GM08714 (cell line): ENCODE results near the gene HDAC9.

Experiments used
- H3K4me3 ChIP-seq: fragments of 200-500 bp; sonication (Bioruptor generic); 2 replicates; pipeline ENCODE4 v1.5.1; 2014; ENCODE audit warnings: mild to moderate bottlenecking, low read length, inconsistent platforms
- ZNF274 ChIP-seq: IDR thresholded peaks from 2 replicates; pipeline ENCODE4 v1.6.1; 2012; ENCODE audit warnings: mild to moderate bottlenecking, low read depth, low read length

Gene HDAC9

GRCh38 chr7:18780266-18780665 is 284.7 kb downstream of the HDAC9 start:
- no peak overlapping the region for H3K4me3 ChIP-seq
- no peak for TF ChIP-seq ZNF274

DNA sequence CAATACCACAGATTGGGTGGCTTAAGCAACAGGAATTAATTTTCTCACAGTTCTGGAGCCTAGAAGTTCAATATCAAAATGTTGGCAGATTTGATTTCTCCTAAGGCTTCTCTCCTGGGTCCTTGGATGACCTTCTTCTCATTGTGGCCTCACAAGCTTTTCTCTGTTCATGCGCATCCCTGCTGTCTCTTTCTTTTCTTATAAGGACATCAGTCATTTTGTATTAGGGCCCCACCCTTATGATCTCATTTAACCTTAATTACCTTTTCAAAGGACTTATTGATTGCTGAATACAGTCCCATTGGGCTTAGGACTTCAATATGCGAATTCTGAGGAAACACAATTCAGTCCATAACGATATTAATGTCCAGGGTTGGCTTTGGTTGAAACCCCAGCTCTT is 285.4 kb downstream of the HDAC9 start:
- no peak overlapping the region for H3K4me3 ChIP-seq
- TF ChIP-seq ZNF274, result no peak

DNA sequence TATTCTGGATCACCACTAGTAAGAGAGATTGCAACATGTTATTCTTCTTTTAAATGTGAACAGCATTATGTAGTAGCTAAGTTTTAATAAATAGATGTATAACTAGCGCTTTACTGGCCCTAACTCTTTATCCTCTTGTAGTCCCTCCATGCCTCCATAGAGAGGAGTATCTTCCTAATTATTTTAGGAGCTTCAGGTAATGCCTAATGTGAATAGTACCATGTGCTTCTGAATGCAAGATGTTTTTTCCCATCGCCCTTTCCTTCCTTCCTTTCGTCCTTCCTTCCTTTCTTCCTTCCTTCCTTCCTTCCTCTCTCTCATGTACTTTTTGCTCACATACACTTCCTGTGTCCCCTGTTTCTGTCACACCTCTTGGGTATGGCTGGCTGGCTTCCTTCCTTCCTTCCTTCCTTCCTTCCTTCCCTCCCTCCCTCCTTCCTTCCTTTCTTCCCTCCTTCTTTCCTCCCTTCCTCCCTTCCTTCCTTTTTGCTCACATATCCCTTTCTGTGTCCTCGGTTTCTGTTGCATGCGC is 290.7 kb downstream of the HDAC9 start:
- TF ChIP-seq ZNF274, result no peak
- H3K4me3 ChIP-seq, result no peak overlapping the region

GRCh38 chr7:18786796-18787195 is 291.2 kb downstream of the HDAC9 start:
- no peak overlapping the region for H3K4me3 ChIP-seq
- no peak for TF ChIP-seq ZNF274

GRCh38 chr7:18788026-18788425 is 292.5 kb downstream of the HDAC9 start:
- H3K4me3 ChIP-seq, result no peak overlapping the region
- TF ChIP-seq ZNF274, result no peak

DNA sequence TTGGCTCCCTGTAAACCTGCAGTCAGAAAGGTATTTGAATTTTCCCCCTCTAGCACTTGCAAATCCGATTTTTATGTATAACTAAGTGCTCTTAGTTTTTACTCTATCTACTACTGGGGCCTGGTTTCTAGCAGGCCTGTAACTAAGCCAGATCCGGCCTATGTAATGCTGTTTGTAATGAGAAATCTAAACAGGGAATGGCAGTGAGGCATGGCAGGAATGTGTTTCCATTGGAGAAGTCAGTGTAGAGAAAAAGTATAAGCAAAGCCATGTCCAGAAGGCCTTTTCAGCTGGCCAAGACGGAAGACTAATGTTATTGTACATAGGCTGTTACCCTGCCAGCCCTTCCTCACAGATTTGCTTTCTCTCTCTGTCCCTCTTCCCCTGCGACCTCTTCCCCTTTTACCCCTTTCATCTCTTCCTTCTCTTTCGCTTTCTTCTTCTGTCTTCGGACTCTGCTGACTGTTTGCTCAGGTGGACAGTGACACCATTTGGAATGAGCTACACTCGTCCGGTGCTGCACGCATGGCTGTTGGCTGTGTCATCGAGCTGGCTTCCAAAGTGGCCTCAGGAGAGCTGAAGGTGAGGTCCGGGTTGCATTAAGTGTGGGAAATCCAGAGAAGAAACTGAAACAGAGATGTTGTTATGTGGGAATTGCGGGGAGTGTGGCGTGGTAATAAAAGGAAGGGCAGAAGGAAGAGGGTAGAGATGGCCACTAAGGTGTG is 297.5 kb downstream of the HDAC9 start:
- no peak overlapping the region for H3K4me3 ChIP-seq
- no peak for TF ChIP-seq ZNF274

DNA sequence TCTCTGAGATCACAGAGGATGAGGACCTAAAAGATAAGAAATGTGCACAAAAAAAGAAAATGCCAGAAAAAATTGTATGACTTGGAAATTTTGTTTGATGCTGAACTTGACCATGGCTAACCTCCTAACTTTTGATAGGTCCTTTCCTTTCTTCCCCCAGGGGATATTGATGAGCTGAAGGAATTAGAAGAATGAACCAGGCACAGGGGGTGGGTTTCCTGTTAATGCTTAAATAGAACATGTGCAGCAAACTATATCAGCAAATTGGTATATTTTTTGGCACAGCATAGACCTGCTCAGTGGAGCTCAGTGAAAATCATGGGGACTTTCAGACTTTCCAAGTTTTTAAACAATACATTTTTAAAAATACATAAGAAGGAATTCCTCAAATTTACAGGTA is 300.7 kb downstream of the HDAC9 start:
- TF ChIP-seq ZNF274, result no peak
- no peak overlapping the region for H3K4me3 ChIP-seq

GRCh38 chr7:18798088-18798906 is 302.7 kb downstream of the HDAC9 start:
- no peak for TF ChIP-seq ZNF274
- no peak overlapping the region for H3K4me3 ChIP-seq

DNA sequence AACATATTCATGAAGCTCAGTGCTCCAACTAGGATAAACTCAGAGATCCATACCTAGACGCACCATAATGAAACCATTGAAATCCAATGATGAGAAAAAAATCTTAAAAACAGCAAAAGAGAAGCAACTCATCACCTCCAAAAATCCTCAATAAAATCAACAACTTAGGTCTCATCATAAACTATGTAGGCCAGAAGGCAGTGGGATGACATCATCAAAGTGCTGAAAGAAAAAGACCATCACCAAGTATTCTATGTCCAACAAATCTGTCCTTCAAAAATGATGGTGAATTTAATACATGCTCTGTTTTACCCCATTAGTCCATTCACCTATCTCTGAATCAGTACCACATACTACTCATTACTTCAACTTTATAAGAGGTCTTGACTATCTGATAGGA is 304.4 kb downstream of the HDAC9 start:
- TF ChIP-seq ZNF274, result no peak
- no peak overlapping the region for H3K4me3 ChIP-seq

- no peak for TF ChIP-seq ZNF274
- no peak overlapping the region for H3K4me3 ChIP-seq
These were observed 308.4 kb downstream of the HDAC9 start for GRCh38 chr7:18803923-18804322.

DNA sequence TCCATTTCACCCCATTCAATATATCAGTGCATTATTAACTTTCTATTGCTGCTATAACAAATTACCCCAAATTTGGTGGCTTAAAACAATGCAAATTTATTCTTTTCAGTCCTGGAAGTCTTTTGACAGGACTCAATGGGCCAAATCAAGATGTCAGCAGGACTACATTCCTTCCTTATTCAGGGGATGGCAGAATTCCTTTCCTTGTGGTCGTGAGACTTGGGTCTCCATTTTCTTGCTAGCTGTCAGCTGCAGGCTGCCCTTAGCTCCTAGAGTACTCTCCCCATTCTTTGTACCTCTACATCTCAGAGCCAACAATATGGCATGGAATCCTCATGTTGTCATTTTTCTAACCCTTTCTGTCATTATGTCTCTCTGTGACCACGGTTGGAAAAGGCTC is 310.6 kb downstream of the HDAC9 start:
- no peak for TF ChIP-seq ZNF274
- no peak overlapping the region for H3K4me3 ChIP-seq

- TF ChIP-seq ZNF274, result no peak
- no peak overlapping the region for H3K4me3 ChIP-seq
These were observed 312.5 kb downstream of the HDAC9 start for GRCh38 chr7:18808026-18808425.

DNA sequence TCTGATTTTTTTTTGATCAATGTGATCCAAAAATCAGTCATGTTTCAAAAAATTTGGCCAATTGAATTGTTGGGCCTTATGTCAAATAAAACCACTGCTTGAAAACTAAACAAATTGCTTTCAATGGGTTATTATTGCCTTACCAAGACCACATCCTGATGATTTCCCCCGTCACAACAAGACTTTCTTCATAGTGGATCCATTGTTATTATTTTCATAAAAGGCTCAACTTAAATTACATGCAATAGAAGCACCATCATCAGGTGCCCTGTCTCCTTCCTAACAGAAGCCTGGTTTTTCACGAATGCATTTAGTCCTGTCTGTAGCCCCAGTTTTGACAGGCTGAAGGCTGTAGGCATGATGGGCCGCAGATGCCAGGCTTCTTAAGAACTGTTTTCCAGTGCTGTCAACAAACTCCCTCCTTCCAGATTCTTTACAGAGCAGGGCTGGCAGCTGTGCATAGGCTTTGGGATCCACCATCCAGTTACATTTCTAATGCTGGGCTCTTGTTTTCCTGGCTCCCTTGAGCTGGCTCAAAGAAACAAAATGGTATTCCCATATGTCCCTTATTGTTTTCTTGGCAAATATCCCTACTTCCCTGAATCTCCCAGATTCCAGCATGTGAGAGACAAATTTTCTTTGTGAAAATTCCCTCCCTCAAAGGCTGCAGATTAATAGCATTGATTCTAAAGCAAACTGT is 319.9 kb downstream of the HDAC9 start:
- no peak overlapping the region for H3K4me3 ChIP-seq
- TF ChIP-seq ZNF274, result no peak

DNA sequence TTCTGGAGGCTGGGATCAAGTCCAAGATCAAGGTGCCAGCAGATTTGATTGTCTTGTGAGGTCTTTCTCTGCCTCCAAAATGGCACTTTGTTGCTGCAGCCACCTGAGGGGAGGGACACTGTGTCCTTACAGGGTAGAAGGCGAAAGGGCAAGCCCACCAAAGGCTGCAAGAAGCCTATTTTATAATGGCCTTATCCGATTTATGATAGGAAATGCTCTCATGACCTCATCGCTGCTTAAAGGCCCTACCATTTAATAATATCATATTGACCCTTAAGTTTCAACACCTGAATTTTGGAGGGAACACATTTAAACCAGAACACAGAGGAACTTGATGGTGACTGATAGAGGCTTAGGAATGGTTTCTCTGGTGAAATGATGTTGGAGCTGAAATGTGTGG is 325.4 kb downstream of the HDAC9 start:
- TF ChIP-seq ZNF274, result no peak
- H3K4me3 ChIP-seq, result no peak overlapping the region
